GM12878 (cell line): ENCODE measurements around the gene NOS1. TPM values are rescaled to one million over a fixed set of nuclear protein-coding genes. Genes with fewer than 3 reads are reported as not detected.

Experiments used
- ATAC-seq: fragments of 200-7000 bp; cut with Tn5 transposase; 3 replicates; pipeline ENCODE4 v1.9.1; 2020; ENCODE audit warnings: mild to moderate bottlenecking, moderate library complexity
- BruUV-seq: library from RNA; stranded (reverse); fragments of 400-500 nt; replicated peaks from 2 replicates; lab custom pipeline; 2021; lab: Mats Ljungman, UMichigan
- CTCF ChIA-PET: fragments of 300-600 bp; sonication (Branson Sonifier 250); formaldehyde crosslinking; extraction: SDS; loops from one replicate; lab custom pipeline; 2021; ENCODE audit warnings: inconsistent platforms; lab: Yijun Ruan, JAX
- POLR2A ChIA-PET: fragments of 350-600 bp; formaldehyde crosslinking; extraction: SDS; loops from one replicate; lab custom pipeline; 2021; ENCODE audit warnings: inconsistent platforms; lab: Charles Lee
- RAD21 ChIA-PET: fragments of 300-600 bp; sonication (Branson Sonifier 250); formaldehyde crosslinking; loops from one replicate; lab custom pipeline; 2023; ENCODE audit warnings: antibody characterized with exemption; ENCODE audit not compliant: unreplicated experiment; lab: Charles Lee
- SMC1A ChIA-PET: fragments of 300-600 bp; sonication (Branson Sonifier 250); formaldehyde crosslinking; loops from one replicate; lab custom pipeline; 2023; ENCODE audit not compliant: unreplicated experiment, uncharacterized antibody; lab: Charles Lee
- DNase-seq: peaks from one replicate; pipeline ENCODE4 v3.0.0-alpha.2; 2011; ENCODE audit warnings: low read depth, low spot score
- FAIRE-seq: peaks from 3 replicates; lab custom pipeline; 2011; peaks lifted over from hg19 to GRCh38; lab: Jason Lieb, UNC
- H2AFZ ChIP-seq: 2 replicates; pipeline ENCODE4 v1.6.0; 2011; ENCODE audit warnings: low read depth, low read length, control low read depth; ENCODE audit not compliant: control insufficient read depth
- H3K27ac ChIP-seq: 2 replicates; pipeline ENCODE4 v1.5.1; 2011; ENCODE audit warnings: control low read depth; ENCODE audit not compliant: control insufficient read depth, insufficient read depth
- H3K27me3 ChIP-seq, 2 experiments: replicated peaks in 1 of 2; 2 replicates each; pipeline versions ENCODE4 v1.6.0 to v1.6.1; 2011; ENCODE audit warnings: low read length in 1 of 2; ENCODE audit not compliant: control insufficient read depth in 2 of 2, insufficient read depth in 2 of 2
- H3K36me3 ChIP-seq, 2 experiments: 2 replicates each; pipeline ENCODE4 v1.5.1; 2011; ENCODE audit warnings: low read length in 1 of 2; ENCODE audit not compliant: control insufficient read depth in 2 of 2, insufficient read depth in 2 of 2
- H3K4me1 ChIP-seq: 2 replicates; pipeline ENCODE4 v1.6.1; 2011; ENCODE audit warnings: mild to moderate bottlenecking, low read length, moderate library complexity, mixed read lengths; ENCODE audit not compliant: control insufficient read depth, insufficient read depth
- H3K4me2 ChIP-seq: 2 replicates; pipeline ENCODE4 v1.6.0; 2011; ENCODE audit warnings: control low read depth; ENCODE audit not compliant: control insufficient read depth, insufficient read depth
- H3K4me3 ChIP-seq: fragments of 200-600 bp; sonication (generic); 2 replicates; pipeline ENCODE4 v1.5.1; 2016
- H3K79me2 ChIP-seq: 2 replicates; pipeline ENCODE4 v1.6.0; 2011; ENCODE audit warnings: low read length; ENCODE audit not compliant: control insufficient read depth, insufficient read depth
- H3K9ac ChIP-seq: 2 replicates; pipeline ENCODE4 v1.8.0; 2011; ENCODE audit warnings: low read length, control low read depth, mixed read lengths; ENCODE audit not compliant: control insufficient read depth, insufficient read depth
- H3K9me3 ChIP-seq: replicated peaks from 3 replicates; pipeline ENCODE4 v1.5.1; 2011; ENCODE audit warnings: mild to moderate bottlenecking, low read length; ENCODE audit not compliant: control insufficient read depth, insufficient read depth
- H4K20me1 ChIP-seq: 2 replicates; pipeline ENCODE4 v1.6.0; 2011; ENCODE audit not compliant: control insufficient read depth, insufficient read depth
- ASH2L ChIP-seq: fragments of 300-600, 200-600 bp; sonication (generic); IDR thresholded peaks from 2 replicates; pipeline ENCODE4 v1.6.1; 2017; ENCODE audit warnings: low read depth, mild to moderate bottlenecking, borderline replicate concordance
- HCFC1 ChIP-seq: fragments of 150-350 bp; IDR thresholded peaks from 2 replicates; pipeline ENCODE4 v1.6.1; 2014; ENCODE audit warnings: low read length
- MEF2A ChIP-seq: IDR thresholded peaks from 2 replicates; pipeline ENCODE4 v1.6.1; 2011; ENCODE audit warnings: low read depth, mild to moderate bottlenecking, low read length, moderate library complexity; ENCODE audit not compliant: insufficient read depth
- MLLT1 ChIP-seq: fragments of 450-650 bp; IDR thresholded peaks from 2 replicates; pipeline ENCODE4 v1.6.1; 2016; ENCODE audit warnings: mild to moderate bottlenecking
- MYC ChIP-seq: IDR thresholded peaks from 2 replicates; pipeline ENCODE4 v1.6.1; 2011; ENCODE audit warnings: mild to moderate bottlenecking, low read length, moderate library complexity, inconsistent platforms; ENCODE audit not compliant: insufficient read depth, insufficient replicate concordance, insufficient read length, severe bottlenecking
- PAX8 ChIP-seq: fragments of 450-650 bp; IDR thresholded peaks from 2 replicates; pipeline ENCODE4 v1.6.1; 2017; ENCODE audit warnings: mild to moderate bottlenecking, moderate library complexity
- PBX3 ChIP-seq: IDR thresholded peaks from 2 replicates; pipeline ENCODE4 v1.6.1; 2011; ENCODE audit warnings: mild to moderate bottlenecking, low read depth, low read length, moderate library complexity; ENCODE audit not compliant: insufficient replicate concordance
- POLR2AphosphoS5 ChIP-seq: IDR thresholded peaks from 2 replicates; pipeline ENCODE4 v1.6.1; 2011; ENCODE audit warnings: mild to moderate bottlenecking, low read length, inconsistent platforms
- SIN3A ChIP-seq: IDR thresholded peaks from 2 replicates; pipeline ENCODE4 v1.6.1; 2012; ENCODE audit warnings: low read depth, low read length, improper control_type of control experiment
- STAT1 ChIP-seq: fragments of 450-650 bp; conservative IDR thresholded peaks from 2 replicates; pipeline ENCODE4 v1.6.1; 2014; ENCODE audit warnings: antibody characterized with exemption, mild to moderate bottlenecking
- STAT3 ChIP-seq: IDR thresholded peaks from 2 replicates; pipeline ENCODE4 v1.6.1; 2011; ENCODE audit warnings: low read depth, low read length, improper control_type of control experiment
- TARDBP ChIP-seq: IDR thresholded peaks from 2 replicates; pipeline ENCODE4 v1.6.1; 2016; ENCODE audit warnings: borderline replicate concordance
- WGBS: methylation state at CpG from one replicate; pipeline ENCODE4 v1.1.6; 2016; ENCODE audit warnings: low lambda C conversion rate; ENCODE audit not compliant: insufficient replicate concordance, insufficient coverage; ENCODE audit errors: missing lambda C conversion rate; 5-methylcytosine and 5-hydroxymethylcytosine counted together
- in situ Hi-C: fragments of 300-500 bp; cut with MboI; formaldehyde crosslinking; loops from 9 replicates; pipeline ENCODE4 v1.14.3; 2018; ENCODE audit warnings: mixed read lengths
- intact Hi-C: fragments of 100-400 bp; cut with micrococcal nuclease; formaldehyde crosslinking; loops from one replicate; pipeline ENCODE4 v1.14.2; 2022; ENCODE audit not compliant: unreplicated experiment
- polyA plus RNA-seq, 11 experiments: library from polyadenylated mRNA; depleted of rRNA in 4 of 11; unstranded in 6 of 11; stranded (reverse) in 5 of 11; fragments of >200 nt; fragmentation: Nextera tagmentation in 4 of 11; fragmentation: Illumina TruSeq in 1 of 11; extraction: Ambion mirVana in 4 of 11; extraction: Trizol in 1 of 11; gene quantifications; 1 replicate in 1 of 11; 2 replicates in 10 of 11; pipeline versions ENCODE4 v1.2.1 to v1.2.3, GENCODE V29; 2011 to 2016; ENCODE audit warnings: inconsistent platforms in 2 of 11, missing spikeins in 2 of 11, low read depth in 1 of 11
- total RNA-seq, 4 experiments: library from RNA; depleted of rRNA in 3 of 4; stranded (reverse); fragments of >200 nt in 3 of 4; fragmentation: Illumina TruSeq in 1 of 4; extraction: Trizol in 1 of 4; gene quantifications; 2 replicates each; pipeline versions ENCODE4 v1.2.1 to v1.2.3, GENCODE V29; 2013 to 2021

The NOS1 gene
- total and polyA plus RNA-seq, 10 of the 15 experiments (the other 5 are each of a cell fraction or from before 2014, with no cell fraction given) = under 0.01 to 0.04 (median 0.01) TPM; not detected in 7

- no peak for TF ChIP-seq MLLT1
- TF ChIP-seq, all 136 proteins: peak for 0
These were observed 151.0 kb downstream of the NOS1 start (continued) for GRCh38 chr12:117210266-117210918.

GRCh38 chr12:117209626-117210025, 151.8 kb downstream of the NOS1 start:
- intact Hi-C loops (loop anchor here (10.0 kb wide), 1 partner anchor 155 kb away; the partner anchor contains the start of gene NOS1), in situ Hi-C loops (loop anchor here (5.0 kb wide), 2 partner anchors 378 to 638 kb away; no protein-coding TSS in a partner anchor)
- H3K36me3 ChIP-seq = no peaks in the 10 kb centered on the region
- H3K79me2 ChIP-seq = no peaks in the 10 kb centered on the region
- no TSS peak for BruUV-seq
- no peaks in the 10 kb centered on the region for H3K27me3 ChIP-seq
- WGBS = 35% methylated on average over 3 of the region's 3 CpGs
- no peak for FAIRE-seq
- ChIA-PET CTCF (interaction anchor here (0.6 kb wide), 1 partner anchor 1813 kb away, joined by 3 read pairs; no protein-coding TSS in a partner anchor), POLR2A (no interaction called here), SMC1A (interaction anchor here (0.6 to 1.2 kb wide), 2 partner anchors 94 to 157 kb away, joined by 3 read pairs; no protein-coding TSS in a partner anchor), RAD21 (no interaction called here)
- no peak overlapping the region for H3K27ac ChIP-seq
- no peak overlapping the region for H2AFZ ChIP-seq
- H3K4me1 ChIP-seq = no peaks in the 10 kb centered on the region
- no peak for DNase-seq
- H3K9me3 ChIP-seq = no peaks in the 10 kb centered on the region
- TF ChIP-seq MEF2A = no peak
- TF ChIP-seq TARDBP = no peak
- no peak for TF ChIP-seq ASH2L
- TF ChIP-seq POLR2AphosphoS5 = no peak
- no peak for TF ChIP-seq SIN3A
- no peak for TF ChIP-seq HCFC1
- TF ChIP-seq STAT3 = no peak
- no peak for TF ChIP-seq PAX8
- no peak for TF ChIP-seq PBX3
- TF ChIP-seq STAT1 = no peak
- no peak for TF ChIP-seq MYC
- H3K9ac ChIP-seq = no peak overlapping the region
- no peak overlapping the region for H3K4me3 ChIP-seq
- no peaks in the 10 kb centered on the region for H4K20me1 ChIP-seq
- ATAC-seq = no peak
- H3K4me2 ChIP-seq = no peak overlapping the region
